Type B pancreatic cell (in vitro differentiated cells): Measurements from ENCODE around the gene TMSB10. TPM values are rescaled to one million over a fixed set of nuclear protein-coding genes. Genes with fewer than 3 reads are reported as not detected.

Experiments used
- DNase-seq: peaks from one replicate; pipeline ENCODE4 v3.0.0; 2021; ENCODE audit warnings: mixed read lengths; ENCODE audit not compliant: unreplicated experiment; ENCODE audit errors: extremely low spot score
- H3K27ac Mint-ChIP-seq: 2 replicates; pipeline ENCODE4 v1.8.0; 2021; ENCODE audit warnings: mild to moderate bottlenecking, mixed read lengths
- H3K27me3 Mint-ChIP-seq: 2 replicates; pipeline ENCODE4 v1.8.0; 2021; ENCODE audit warnings: mixed read lengths
- H3K36me3 Mint-ChIP-seq: 2 replicates; pipeline ENCODE4 v1.8.0; 2021; ENCODE audit warnings: mixed read lengths
- H3K4me1 Mint-ChIP-seq: one replicate; pipeline ENCODE4 v1.8.0; 2021; ENCODE audit warnings: mixed read lengths; ENCODE audit not compliant: unreplicated experiment
- H3K4me3 Mint-ChIP-seq: 2 replicates; pipeline ENCODE4 v1.8.0; 2021; ENCODE audit warnings: mild to moderate bottlenecking, mixed read lengths
- H3K9me3 Mint-ChIP-seq: 2 replicates; pipeline ENCODE4 v1.8.0; 2021; ENCODE audit warnings: mixed read lengths
- total RNA-seq: library from RNA; stranded (reverse); gene quantifications from 2 replicates; pipeline ENCODE4 v1.2.1, GENCODE V29; 2021; ENCODE audit warnings: low replicate concordance
- TF ChIP-seq, protein P1 (sequence below): fragments of 200-600 bp; sonication (generic); conservative IDR thresholded peaks from 2 replicates; pipeline ENCODE4 v1.5.0; 2021; ENCODE audit warnings: antibody characterized with exemption, mild to moderate bottlenecking

The TMSB10 gene
- total RNA-seq, 1 donor from 2014 or later: 1,391 TPM

DNA sequence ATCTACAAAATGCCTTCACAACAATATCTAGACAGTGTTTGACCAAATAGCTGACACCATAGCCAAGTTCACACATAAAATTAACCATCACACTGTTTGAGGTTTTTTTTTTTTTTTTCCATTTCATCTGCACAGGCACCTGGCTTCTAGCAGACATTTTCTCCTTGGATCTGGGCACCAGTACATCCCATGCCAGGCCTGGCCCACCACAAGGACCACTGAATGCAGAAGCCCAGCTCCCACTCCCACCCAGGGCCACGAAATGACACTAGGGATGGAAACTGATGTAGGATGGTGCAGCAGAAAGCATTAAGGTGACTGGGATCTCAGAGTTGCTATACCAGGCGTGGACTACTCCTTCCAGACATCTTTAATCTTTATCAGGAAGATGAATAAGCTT, 13.0 kb downstream of the TMSB10 start:
- Mint-ChIP-seq H3K27ac (no peak overlapping the region), H3K9me3 (no peaks in the 10 kb centered on the region), H3K4me1 (peaks cover 4% of the 10 kb centered on the region), H3K36me3 (no peaks in the 10 kb centered on the region), H3K4me3 (no peak overlapping the region), H3K27me3 (no peaks in the 10 kb centered on the region)
- TF ChIP-seq, protein P1, sequence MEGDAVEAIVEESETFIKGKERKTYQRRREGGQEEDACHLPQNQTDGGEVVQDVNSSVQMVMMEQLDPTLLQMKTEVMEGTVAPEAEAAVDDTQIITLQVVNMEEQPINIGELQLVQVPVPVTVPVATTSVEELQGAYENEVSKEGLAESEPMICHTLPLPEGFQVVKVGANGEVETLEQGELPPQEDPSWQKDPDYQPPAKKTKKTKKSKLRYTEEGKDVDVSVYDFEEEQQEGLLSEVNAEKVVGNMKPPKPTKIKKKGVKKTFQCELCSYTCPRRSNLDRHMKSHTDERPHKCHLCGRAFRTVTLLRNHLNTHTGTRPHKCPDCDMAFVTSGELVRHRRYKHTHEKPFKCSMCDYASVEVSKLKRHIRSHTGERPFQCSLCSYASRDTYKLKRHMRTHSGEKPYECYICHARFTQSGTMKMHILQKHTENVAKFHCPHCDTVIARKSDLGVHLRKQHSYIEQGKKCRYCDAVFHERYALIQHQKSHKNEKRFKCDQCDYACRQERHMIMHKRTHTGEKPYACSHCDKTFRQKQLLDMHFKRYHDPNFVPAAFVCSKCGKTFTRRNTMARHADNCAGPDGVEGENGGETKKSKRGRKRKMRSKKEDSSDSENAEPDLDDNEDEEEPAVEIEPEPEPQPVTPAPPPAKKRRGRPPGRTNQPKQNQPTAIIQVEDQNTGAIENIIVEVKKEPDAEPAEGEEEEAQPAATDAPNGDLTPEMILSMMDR: no peak
- no peak for DNase-seq

GRCh38 chr2:84919885-84920580, 14.6 kb downstream of the TMSB10 start:
- Mint-ChIP-seq H3K27me3 (no peaks in the 10 kb centered on the region), H3K9me3 (no peaks in the 10 kb centered on the region), H3K4me1 (peaks cover 4% of the 10 kb centered on the region), H3K4me3 (no peak overlapping the region), H3K36me3 (no peaks in the 10 kb centered on the region), H3K27ac (peak overlapping the region; percentile 83)
- TF ChIP-seq, protein P1: no peak
- no peak for DNase-seq

DNA sequence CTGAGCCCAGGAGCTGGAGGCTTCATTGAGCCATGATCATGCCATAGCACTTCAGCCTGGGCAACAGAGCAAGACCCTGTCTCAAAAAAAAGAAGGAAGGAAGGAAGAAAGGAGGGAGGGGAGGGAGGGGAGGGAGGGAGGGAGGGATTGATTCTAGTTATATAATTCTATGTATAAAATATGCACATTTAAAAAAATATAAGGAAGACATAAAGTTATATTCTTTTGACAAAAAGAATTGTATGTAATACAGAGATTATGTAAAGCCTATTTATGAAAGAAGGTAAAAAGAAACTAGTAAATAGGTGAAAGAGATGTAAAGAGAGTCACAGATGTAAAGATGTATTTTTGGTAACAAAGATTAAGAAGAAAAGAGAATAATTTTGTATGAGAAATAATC, 17.6 kb downstream of the TMSB10 start:
- no peaks in the 10 kb centered on the region for H3K36me3 Mint-ChIP-seq
- peaks cover 15% of the 10 kb centered on the region for H3K4me1 Mint-ChIP-seq
- H3K27me3 Mint-ChIP-seq: peaks cover 8% of the 10 kb centered on the region
- H3K27ac Mint-ChIP-seq: no peak overlapping the region
- H3K9me3 Mint-ChIP-seq: no peaks in the 10 kb centered on the region
- no peak for DNase-seq
- TF ChIP-seq, protein P1: no peak
- H3K4me3 Mint-ChIP-seq: no peak overlapping the region

DNA sequence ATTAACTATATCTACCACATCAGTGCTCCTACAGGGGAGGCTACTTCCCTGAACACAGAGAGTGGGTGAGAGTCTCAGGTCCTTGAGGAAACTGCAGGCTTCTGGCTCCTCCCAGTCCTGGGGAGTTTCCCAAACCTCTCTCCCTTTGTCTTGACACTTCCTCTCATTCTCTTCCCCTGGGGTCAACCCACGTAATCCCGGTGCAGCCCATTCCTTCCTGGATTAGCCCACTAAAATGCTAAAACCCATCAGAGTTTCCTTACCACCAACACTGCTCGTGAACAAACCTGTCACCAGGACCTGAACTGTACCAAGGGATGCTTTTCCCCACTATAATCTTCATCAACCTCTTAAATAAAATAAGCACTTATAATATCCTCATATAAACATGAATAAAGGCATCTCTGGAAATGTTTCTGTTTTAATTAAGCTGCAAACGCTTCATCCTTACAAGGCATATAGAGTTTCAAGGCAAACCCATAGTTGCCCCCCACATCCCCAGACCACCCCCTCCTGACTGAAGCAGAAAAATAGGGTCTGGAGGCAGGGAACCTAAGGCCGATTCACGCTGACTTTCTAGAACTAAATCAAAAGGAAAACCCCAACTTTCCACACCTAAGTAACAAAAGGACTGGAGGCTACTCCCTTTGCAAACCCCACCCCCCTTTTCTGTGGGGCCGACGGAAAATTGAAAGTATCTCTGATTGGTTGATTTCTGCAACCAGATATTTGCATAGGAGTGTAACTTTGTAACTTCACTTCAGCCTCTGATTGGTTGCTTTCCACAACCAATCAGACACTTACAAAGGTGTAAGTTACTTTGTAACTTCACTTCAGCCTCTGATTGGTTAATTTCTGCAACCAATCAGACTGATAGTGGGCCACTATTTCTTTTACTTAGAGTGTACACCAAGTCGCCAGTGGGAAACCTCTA, 19.0 kb downstream of the TMSB10 start:
- DNase-seq: no peak
- no peak overlapping the region for H3K27ac Mint-ChIP-seq

GRCh38 chr2:84925336-84925723, 19.9 kb downstream of the TMSB10 start:
- TF ChIP-seq, protein P1: no peak
- Mint-ChIP-seq H3K4me3 (peak overlapping the region; percentile 86), H3K27ac (no peak overlapping the region), H3K4me1 (peaks cover 11% of the 10 kb centered on the region), H3K27me3 (peaks cover 8% of the 10 kb centered on the region), H3K36me3 (no peaks in the 10 kb centered on the region), H3K9me3 (no peaks in the 10 kb centered on the region)
- DNase-seq: no peak

More for the DNA sequence above, 19.0 kb downstream of the TMSB10 start:
- H3K9me3 Mint-ChIP-seq: no peaks in the 10 kb centered on the region
- no peaks in the 10 kb centered on the region for H3K36me3 Mint-ChIP-seq
- peaks cover 8% of the 10 kb centered on the region for H3K27me3 Mint-ChIP-seq
- H3K4me1 Mint-ChIP-seq: peaks cover 15% of the 10 kb centered on the region
- TF ChIP-seq, protein P1: no peak
- no peak overlapping the region for H3K4me3 Mint-ChIP-seq
